Raji (cell line): ENCODE results near the gene FPGT.

ENCODE experiments used
- POLR2A ChIP-seq: IDR thresholded peaks from 2 replicates; pipeline ENCODE4 v1.6.1; 2011; ENCODE audit warnings: low read depth, low read length, control low read depth; ENCODE audit not compliant: insufficient read depth

Gene FPGT

DNA sequence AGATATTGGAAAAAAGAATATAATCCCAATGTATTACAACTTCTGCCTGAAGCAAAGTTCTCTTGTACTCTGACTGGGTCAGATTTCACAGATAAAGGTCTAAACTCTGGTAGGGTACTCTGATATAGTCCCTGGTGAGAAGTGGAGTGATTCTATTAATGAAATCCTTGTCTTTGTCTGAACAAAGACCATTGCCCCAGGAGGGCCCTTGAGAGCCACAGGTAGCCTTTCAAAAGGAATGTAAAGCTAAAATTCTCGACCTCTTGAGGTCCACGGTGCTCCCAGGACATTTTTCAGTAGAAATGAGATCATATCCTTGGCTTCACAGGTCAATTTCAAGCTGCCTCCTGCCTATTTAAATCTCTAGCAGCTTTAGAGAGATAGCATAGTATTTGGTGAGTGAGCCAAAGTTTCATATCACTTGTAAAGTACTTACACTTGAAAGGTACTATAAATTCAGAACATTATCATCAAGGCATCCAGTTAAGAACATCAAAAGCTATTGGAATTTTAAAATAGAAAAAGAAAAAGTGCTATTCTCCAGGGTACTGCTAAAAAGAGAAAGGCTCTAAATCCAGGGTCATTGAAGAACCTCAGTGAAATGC is 47.2 kb downstream of the FPGT start:
- no peak for TF ChIP-seq POLR2A

DNA sequence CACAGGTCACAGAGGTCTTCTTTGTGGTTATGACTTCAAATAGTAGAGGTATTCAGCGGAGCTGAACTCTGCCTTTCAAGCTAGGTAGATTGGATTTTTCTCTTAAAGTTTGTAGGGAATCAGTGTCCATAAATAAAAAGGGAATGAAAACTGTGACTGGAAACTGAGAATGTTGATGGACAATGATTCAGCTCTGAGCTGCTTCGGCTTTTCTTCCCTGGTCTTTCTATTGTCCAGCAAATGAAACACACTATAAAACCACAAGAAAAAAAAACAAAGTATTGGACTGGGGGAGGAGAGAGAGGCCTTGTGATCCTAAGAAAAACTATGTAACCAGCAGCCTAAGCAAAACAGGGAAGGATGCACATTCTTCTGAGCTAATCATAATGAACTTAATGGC is 48.3 kb downstream of the FPGT start:
- no peak for TF ChIP-seq POLR2A

DNA sequence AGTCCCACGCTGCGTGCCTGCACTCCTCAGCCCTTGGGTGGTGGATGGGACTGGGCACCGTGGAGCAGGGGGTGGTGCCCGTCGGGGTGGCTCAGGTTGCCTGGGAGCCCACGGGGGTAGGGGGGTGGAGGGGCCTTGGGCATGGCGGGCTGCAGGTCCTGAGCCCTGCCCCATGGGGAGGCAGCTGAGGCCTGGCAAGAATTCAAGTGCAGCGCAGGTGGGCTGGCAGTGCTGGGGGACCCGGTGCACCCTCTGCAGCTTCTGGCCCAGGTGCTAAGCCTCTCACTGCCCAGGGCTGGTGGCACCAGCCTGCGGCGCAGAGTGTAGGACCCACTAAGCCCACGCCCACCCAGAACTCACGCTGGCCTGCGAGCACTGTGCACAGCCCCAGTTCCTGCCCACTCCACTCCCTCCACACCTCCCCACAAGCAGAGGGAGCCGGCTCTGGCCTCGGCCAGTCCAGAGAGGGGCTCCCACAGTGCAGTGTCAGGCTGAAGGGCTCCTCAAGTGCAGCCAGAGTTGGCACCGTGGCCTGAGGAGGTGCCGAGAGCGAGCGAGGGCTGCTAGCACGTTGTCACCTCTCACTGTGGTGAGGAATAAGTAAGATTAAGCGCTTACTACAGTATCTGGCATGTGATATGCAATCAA is 50.0 kb downstream of the FPGT start:
- no peak for TF ChIP-seq POLR2A
